GM12892 (cell line): ENCODE measurements around the gene KIRREL3.
"Not testable (repeated sequence)": the region's sequence is repeated elsewhere in the genome, so short reads cannot be mapped to it uniquely, and the experiment has no call there.

Experiments
- POLR2A ChIP-seq: IDR thresholded peaks from 2 replicates; pipeline ENCODE4 v1.6.1; 2011; ENCODE audit warnings: low read depth, low read length, control low read depth
- POLR2AphosphoS5 ChIP-seq: IDR thresholded peaks from 2 replicates; pipeline ENCODE4 v1.6.1; 2011; ENCODE audit warnings: low read depth, low read length, control low read depth
- TAF1 ChIP-seq: IDR thresholded peaks from 2 replicates; pipeline ENCODE4 v1.6.1; 2011; ENCODE audit warnings: low read depth, mild to moderate bottlenecking, control low read depth, low read length, borderline replicate concordance

GRCh38 chr11:126381960-126382359 lies 618.6 kb downstream of the KIRREL3 start:
- TF ChIP-seq POLR2AphosphoS5, POLR2A, TAF1: not testable (repeated sequence)
